Fibroblast of lung (primary cell): ENCODE measurements around the gene ATAT1.

Experiments used
- CTCF ChIP-seq, 2 donors: IDR thresholded peaks in 1 of 2; conservative IDR thresholded peaks in 1 of 2; 1 replicate in 1 of 2; 2 replicates in 1 of 2; pipeline ENCODE4 v1.5.1; 2011 to 2012; ENCODE audit warnings: low read length in 2 of 2, control low read depth in 1 of 2, inconsistent platforms in 1 of 2, low read depth in 1 of 2, mild to moderate bottlenecking in 1 of 2
- EZH2 ChIP-seq: IDR thresholded peaks from 2 replicates; pipeline ENCODE4 v1.5.1; 2012; ENCODE audit warnings: low read length, control low read depth, mild to moderate bottlenecking; ENCODE audit errors: missing control alignments

GRCh38 chr6:30683183-30683979, 56.7 kb downstream of the ATAT1 start:
- no peak for TF ChIP-seq CTCF (conservative IDR thresholded peaks at IDR 0.05 in 1 of 2, IDR thresholded peaks at IDR 0.05 in 1 of 2; ENCODE audit: low read depth in 1 of 2, low read length in 2 of 2)
- TF ChIP-seq EZH2: no peak
